ENCODE measurements around the gene ATAD5. TPM values are rescaled to one million over a fixed set of nuclear protein-coding genes. Genes with fewer than 3 reads are reported as not detected.

Gene ATAD5
- total and polyA plus RNA-seq, 2 of the 4 experiments (the other 2 are of a cell fraction): 1.0 to 1.3 TPM

DNA sequence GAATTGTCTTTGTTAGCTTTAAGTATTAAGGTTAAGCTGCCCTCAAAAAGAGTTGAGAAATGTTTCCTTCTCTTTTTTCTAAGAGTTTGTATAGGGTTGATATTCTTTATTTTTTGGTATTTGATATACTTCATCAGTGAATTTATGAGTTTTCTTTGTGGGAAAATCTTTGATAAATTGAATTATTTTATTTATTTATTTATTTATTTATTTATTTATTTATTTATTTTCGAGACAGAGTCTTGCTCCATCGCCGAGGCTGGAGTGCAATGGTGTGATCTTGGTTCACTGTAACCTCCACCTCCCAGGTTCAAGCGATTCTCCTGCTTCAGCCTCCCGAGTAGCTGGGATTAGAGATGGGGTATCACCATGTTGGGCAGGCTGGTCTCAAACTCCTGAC is 54.4 kb downstream of the ATAD5 start:
- intact Hi-C loops (cut with micrococcal nuclease) (no loop called here), dilution Hi-C loops (cut with HindIII; ENCODE audit: low sequenced_read_pairs, unreplicated experiment) (no loop called here), in situ Hi-C loops (cut with MboI; ENCODE audit: low sequenced_read_pairs) (no loop called here)
- Histone ChIP-seq H3K4me3 (ENCODE audit: insufficient read depth, low read depth, low read length) (no peak overlapping the region), H3K14ac (replicated peaks; ENCODE audit: low read depth, low read length) (no peak overlapping the region), H4K5ac (ENCODE audit: low read depth, low read length) (no peak overlapping the region), H3K4me1 (ENCODE audit: control insufficient read depth, insufficient read depth, low read length) (no peaks in the 10 kb centered on the region), H3K27ac (ENCODE audit: insufficient read depth, low read length) (no peak overlapping the region), H3K9ac (ENCODE audit: low read depth, low read length) (no peak overlapping the region), H2AFZ (replicated peaks; ENCODE audit: low read length, poor library complexity) (no peak overlapping the region), H2BK15ac (ENCODE audit: low read depth, low read length) (no peak overlapping the region), H3K18ac (ENCODE audit: low read depth, low read length) (no peak overlapping the region), H2BK20ac (ENCODE audit: low read depth, low read length) (no peak overlapping the region), H2AK5ac (ENCODE audit: low read depth, low read length) (no peak overlapping the region), H2BK120ac (ENCODE audit: low read depth, low read length) (no peak overlapping the region), H3K79me1 (ENCODE audit: low read depth in 1 of 2, low read length in 2 of 2) (peaks cover 0 to 3% of the 10 kb centered on the region in 2 experiments; a peak in 2 of 4 replicates), H3K9me3 (ENCODE audit: control insufficient read depth, insufficient read depth, low read length) (no peaks in the 10 kb centered on the region), H3K56ac (ENCODE audit: extremely low read depth, insufficient read depth, low read length) (no peak overlapping the region), H3K9me1 (ENCODE audit: insufficient read depth, low read length) (no peaks in the 10 kb centered on the region), H2BK5ac (ENCODE audit: low read depth, low read length, poor library complexity, severe bottlenecking) (no peak overlapping the region), H3K36me3 (ENCODE audit: control insufficient read depth, insufficient read depth, low read length) (peaks cover 11% of the 10 kb centered on the region; the same call in 1 of the 2 replicates), H3K4ac (ENCODE audit: low read depth, low read length) (no peak overlapping the region), H3K23ac (ENCODE audit: low read depth, low read length) (no peak overlapping the region), H4K8ac (ENCODE audit: low read depth in 2 of 2, low read length in 2 of 2) (no peak overlapping the region), H4K20me1 (ENCODE audit: insufficient read depth, low read length) (no peaks in the 10 kb centered on the region), H3K27me3 (ENCODE audit: control insufficient read depth, insufficient read depth, low read length) (no peaks in the 10 kb centered on the region), H4K91ac (ENCODE audit: insufficient read depth, low read depth, low read length) (no peak overlapping the region), H3K4me2 (ENCODE audit: low read depth, low read length) (no peak overlapping the region), H2AK9ac (replicated peaks; ENCODE audit: low read depth, low read length, poor library complexity) (no peak overlapping the region)
- CTCF ChIA-PET: interaction anchor here (0.6 to 0.7 kb wide), 2 partner anchors 13 to 84 kb away, joined by 3 to 4 read pairs; no protein-coding TSS in a partner anchor
- TF ChIP-seq FOS (IDR thresholded peaks at IDR 0.05; ENCODE audit: low read depth, low read length) (no peak), CTCF (conservative IDR thresholded peaks at IDR 0.05; ENCODE audit: low read depth, low read length) (no peak), MXI1 (IDR thresholded peaks at IDR 0.05; ENCODE audit: borderline replicate concordance, low read depth, low read length) (no peak), POLR2A (IDR thresholded peaks at IDR 0.05; ENCODE audit: low read depth, low read length) (no peak), RFX5 (IDR thresholded peaks at IDR 0.05; ENCODE audit: low read depth, low read length) (no peak), RAD21 (IDR thresholded peaks at IDR 0.05; ENCODE audit: low read length) (no peak), RCOR1 (IDR thresholded peaks at IDR 0.05; ENCODE audit: insufficient replicate concordance, low read length) (no peak), BHLHE40 (IDR thresholded peaks at IDR 0.05; ENCODE audit: low read depth, low read length) (no peak), MAFK (IDR thresholded peaks at IDR 0.05; ENCODE audit: low read depth, low read length) (no peak), SMC3 (IDR thresholded peaks at IDR 0.05; ENCODE audit: low read depth, low read length) (no peak), MAZ (IDR thresholded peaks at IDR 0.05; ENCODE audit: borderline replicate concordance, low read depth, low read length) (no peak), CHD1 (IDR thresholded peaks at IDR 0.05; ENCODE audit: low read depth, low read length) (no peak), USF2 (IDR thresholded peaks at IDR 0.05; ENCODE audit: low read depth, low read length) (no peak), NFE2L2 (IDR thresholded peaks at IDR 0.05; ENCODE audit: low read depth, low read length) (no peak), CEBPB (IDR thresholded peaks at IDR 0.05; ENCODE audit: low read depth, low read length) (no peak)
- TF ChIP-seq, protein P1, sequence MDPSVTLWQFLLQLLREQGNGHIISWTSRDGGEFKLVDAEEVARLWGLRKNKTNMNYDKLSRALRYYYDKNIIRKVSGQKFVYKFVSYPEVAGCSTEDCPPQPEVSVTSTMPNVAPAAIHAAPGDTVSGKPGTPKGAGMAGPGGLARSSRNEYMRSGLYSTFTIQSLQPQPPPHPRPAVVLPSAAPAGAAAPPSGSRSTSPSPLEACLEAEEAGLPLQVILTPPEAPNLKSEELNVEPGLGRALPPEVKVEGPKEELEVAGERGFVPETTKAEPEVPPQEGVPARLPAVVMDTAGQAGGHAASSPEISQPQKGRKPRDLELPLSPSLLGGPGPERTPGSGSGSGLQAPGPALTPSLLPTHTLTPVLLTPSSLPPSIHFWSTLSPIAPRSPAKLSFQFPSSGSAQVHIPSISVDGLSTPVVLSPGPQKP (IDR thresholded peaks at IDR 0.05; ENCODE audit: borderline replicate concordance, low read depth, low read length): no peak
- no CpG with 5 or more reads among the region's 5 CpGs for WGBS, 2 experiments (ENCODE audit: extremely low coverage in 2 of 2, insufficient read length in 1 of 2)
- DNase-seq (no peak), ATAC-seq (ENCODE audit: low read depth) (no peak)
- no TSS peak for BruUV-seq (replicated peaks)
- POLR2A ChIA-PET (ENCODE audit: unreplicated experiment): no interaction called here
